ENCODE results near the gene RBPJL. TPM values are rescaled to one million over a fixed set of nuclear protein-coding genes. Genes with fewer than 3 reads are reported as not detected.

RBPJL gene
- total RNA-seq, 3 donors from 2014 or later = not detected

DNA sequence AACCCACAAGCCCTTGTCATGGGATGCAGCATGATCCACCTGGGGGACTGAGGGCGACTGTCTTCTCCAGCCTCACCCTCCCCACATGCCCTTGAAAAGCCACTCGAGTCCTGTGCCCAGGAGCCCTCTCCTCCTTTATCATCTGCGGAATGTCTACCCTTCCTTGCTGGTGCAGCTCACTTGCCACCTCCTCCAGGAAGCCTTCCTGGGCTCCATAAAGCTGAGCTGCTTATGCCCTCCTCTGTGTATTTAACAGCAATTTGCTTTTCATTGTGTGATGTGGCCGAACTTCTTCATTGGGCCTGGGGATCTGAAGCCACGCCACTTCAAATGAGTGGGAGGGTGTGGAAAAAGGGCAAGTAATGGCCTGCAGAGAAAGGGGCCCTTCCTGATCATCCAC lies 17.8 kb upstream of the RBPJL start:
- H3K9me3 ChIP-seq = no peaks in the 10 kb centered on the region
- intact Hi-C loops (cut with DNase I; ENCODE audit: low total_unique reads) = no loop called here
- H3K27ac ChIP-seq = no peak overlapping the region
- no peaks in the 10 kb centered on the region for H3K4me1 ChIP-seq
- no peaks in the 10 kb centered on the region for H3K36me3 ChIP-seq
- DNase-seq (ENCODE audit: low spot score in 2 of 2) = no peak
- H3K27me3 ChIP-seq = no peaks in the 10 kb centered on the region
- no peak for TF ChIP-seq POLR2A (IDR thresholded peaks at IDR 0.05)
- TF ChIP-seq CTCF (IDR thresholded peaks at IDR 0.05) = no peak
- no peak for TF ChIP-seq POLR2AphosphoS5 (IDR thresholded peaks at IDR 0.05)
- H3K4me3 ChIP-seq = no peak overlapping the region

- H3K9me3 ChIP-seq = no peaks in the 10 kb centered on the region
- TF ChIP-seq CTCF (IDR thresholded peaks at IDR 0.05) (no peak), POLR2AphosphoS5 (IDR thresholded peaks at IDR 0.05) (no peak), POLR2A (IDR thresholded peaks at IDR 0.05) (no peak)
- no peaks in the 10 kb centered on the region for H3K27me3 ChIP-seq
- no peak for DNase-seq (ENCODE audit: low spot score in 2 of 2)
- intact Hi-C loops (cut with DNase I; ENCODE audit: low total_unique reads) = no loop called here
- H3K27ac ChIP-seq = no peak overlapping the region
- no peak overlapping the region for H3K4me3 ChIP-seq
- no peaks in the 10 kb centered on the region for H3K4me1 ChIP-seq
- H3K36me3 ChIP-seq = no peaks in the 10 kb centered on the region
Measured at GRCh38 chr20:45289942-45290676, 16.5 kb upstream of the RBPJL start.

DNA sequence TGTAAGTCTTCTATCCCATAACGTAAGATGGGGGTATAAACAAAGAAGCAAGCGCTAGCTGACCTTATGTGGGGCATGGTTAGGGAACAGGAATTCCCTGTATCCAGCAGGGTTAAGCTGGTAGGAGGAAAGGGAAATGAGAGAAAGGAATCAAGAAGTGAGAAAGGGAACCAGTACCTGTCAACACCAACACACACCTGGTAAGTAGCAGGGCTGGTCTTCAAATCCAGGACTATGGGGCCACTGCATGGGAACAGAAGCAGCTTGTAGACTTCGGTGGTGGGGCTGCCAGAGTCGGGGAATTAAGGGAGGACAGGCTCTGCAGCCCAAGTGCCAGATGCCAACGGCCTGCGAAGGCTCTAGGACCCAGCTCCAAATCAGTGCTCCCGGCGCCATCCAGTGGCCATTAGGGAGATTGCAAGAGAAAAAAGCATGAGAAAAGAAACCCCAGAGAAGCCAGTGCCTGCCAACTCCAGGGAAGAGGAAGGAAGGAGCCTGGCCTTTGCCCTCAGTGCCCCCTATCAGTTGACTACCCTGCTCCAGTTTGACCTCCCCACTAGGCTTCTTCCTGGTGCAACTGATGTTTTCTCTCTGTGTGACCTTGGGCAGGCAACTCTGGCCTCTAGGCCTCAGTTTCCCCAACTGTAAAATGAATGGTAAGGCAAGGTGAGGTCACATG lies 15.8 kb upstream of the RBPJL start:
- H3K4me3 ChIP-seq = no peak overlapping the region
- no peaks in the 10 kb centered on the region for H3K27me3 ChIP-seq
- no peaks in the 10 kb centered on the region for H3K36me3 ChIP-seq
- peak; percentile 60 to 75 for DNase-seq (ENCODE audit: low spot score in 2 of 2)
- H3K27ac ChIP-seq = no peak overlapping the region
- no peaks in the 10 kb centered on the region for H3K9me3 ChIP-seq
- intact Hi-C loops (cut with DNase I; ENCODE audit: low total_unique reads) = no loop called here
- TF ChIP-seq POLR2AphosphoS5 (IDR thresholded peaks at IDR 0.05) (no peak), POLR2A (IDR thresholded peaks at IDR 0.05) (no peak), CTCF (IDR thresholded peaks at IDR 0.05) (peak; percentile 45 to 92 (median 88))
- no peaks in the 10 kb centered on the region for H3K4me1 ChIP-seq

DNA sequence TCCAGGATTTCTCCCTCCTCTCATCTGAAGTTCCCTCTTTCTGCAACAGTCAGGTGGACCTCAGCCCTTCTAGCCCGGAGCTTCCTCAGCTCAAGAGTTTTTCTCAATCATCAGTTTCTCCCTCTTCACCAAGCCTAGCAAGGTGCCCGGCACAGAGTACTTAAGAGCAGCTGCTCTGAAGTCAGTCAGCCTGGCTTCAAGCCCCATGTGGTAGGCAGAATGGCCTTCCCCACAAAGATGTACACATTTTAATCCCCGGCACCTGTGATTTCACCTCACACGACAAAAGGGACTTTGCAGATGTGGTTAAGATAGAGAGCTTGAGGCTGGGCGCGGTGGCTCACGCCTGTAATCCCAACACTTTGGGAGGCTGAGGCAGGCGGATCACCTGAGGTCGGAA lies 15.1 kb upstream of the RBPJL start:
- intact Hi-C loops (cut with DNase I; ENCODE audit: low total_unique reads) = no loop called here

More for the DNA sequence above, 15.1 kb upstream of the RBPJL start:
- no peak for DNase-seq (ENCODE audit: low spot score in 2 of 2)
- Histone ChIP-seq H3K27ac (no peak overlapping the region), H3K4me1 (no peaks in the 10 kb centered on the region), H3K9me3 (no peaks in the 10 kb centered on the region), H3K27me3 (no peaks in the 10 kb centered on the region), H3K4me3 (no peak overlapping the region), H3K36me3 (no peaks in the 10 kb centered on the region)
- TF ChIP-seq CTCF (IDR thresholded peaks at IDR 0.05) = no peak
- TF ChIP-seq POLR2A (IDR thresholded peaks at IDR 0.05) = no peak
- no peak for TF ChIP-seq POLR2AphosphoS5 (IDR thresholded peaks at IDR 0.05)
